Measurements from ENCODE around the gene BRINP2. TPM values are rescaled to one million over a fixed set of nuclear protein-coding genes. Genes with fewer than 3 reads are reported as not detected.
"Not testable (repeated sequence)": the region's sequence is repeated elsewhere in the genome, so short reads cannot be mapped to it uniquely, and the experiment has no call there.

BRINP2 gene
- total and polyA plus RNA-seq, 4 donors = 0.05 to 0.75 (median 0.36) TPM

- Histone ChIP-seq H3K4me1 (ENCODE audit: control insufficient read depth in 4 of 4, insufficient read depth in 4 of 4, low read length in 3 of 4) (no peaks in the 10 kb centered on the region), H3K36me3 (ENCODE audit: control insufficient read depth in 4 of 4, insufficient read depth in 3 of 4, low read depth in 1 of 4, low read length in 3 of 4) (no peaks in the 10 kb centered on the region), H3K9ac (ENCODE audit: low read depth in 1 of 2, low read length in 2 of 2) (no peak overlapping the region), H3K4me3 (ENCODE audit: low read depth in 1 of 3, low read length in 3 of 3) (no peak overlapping the region), H3K9me3 (ENCODE audit: control insufficient read depth in 4 of 4, low read length in 3 of 4) (peaks cover 0 to 2% (median 0%) of the 10 kb centered on the region in 4 donors), H3K27ac (ENCODE audit: low read depth in 1 of 2, low read length in 2 of 2) (no peak overlapping the region), H3K27me3 (ENCODE audit: control insufficient read depth in 4 of 4, insufficient read depth in 4 of 4, low read length in 3 of 4) (no peaks in the 10 kb centered on the region)
- WGBS = 76% methylated on average over 4 of the region's 4 CpGs
- DNase-seq (ENCODE audit: low spot score) = no peak
- TF ChIP-seq TAF1 (conservative IDR thresholded peaks at IDR 0.05) = no peak
- no peak for TF ChIP-seq CTCF (IDR thresholded peaks at IDR 0.05; ENCODE audit: low read depth, low read length, missing input control)
- TF ChIP-seq RXRA (IDR thresholded peaks at IDR 0.05) = no peak
- no peak for TF ChIP-seq GABPA (IDR thresholded peaks at IDR 0.05 in 1 of 2, conservative IDR thresholded peaks at IDR 0.05 in 1 of 2)
- TF ChIP-seq HNF4A (conservative IDR thresholded peaks at IDR 0.05) = no peak
- TF ChIP-seq FOXA1 (IDR thresholded peaks at IDR 0.05) = no peak
- no peak for TF ChIP-seq EGR1 (IDR thresholded peaks at IDR 0.05; ENCODE audit: low read depth in 2 of 2)
- TF ChIP-seq RAD21 (IDR thresholded peaks at IDR 0.05) = no peak
These were observed 145.0 kb downstream of the BRINP2 start for GRCh38 chr1:177315761-177316160.

DNA sequence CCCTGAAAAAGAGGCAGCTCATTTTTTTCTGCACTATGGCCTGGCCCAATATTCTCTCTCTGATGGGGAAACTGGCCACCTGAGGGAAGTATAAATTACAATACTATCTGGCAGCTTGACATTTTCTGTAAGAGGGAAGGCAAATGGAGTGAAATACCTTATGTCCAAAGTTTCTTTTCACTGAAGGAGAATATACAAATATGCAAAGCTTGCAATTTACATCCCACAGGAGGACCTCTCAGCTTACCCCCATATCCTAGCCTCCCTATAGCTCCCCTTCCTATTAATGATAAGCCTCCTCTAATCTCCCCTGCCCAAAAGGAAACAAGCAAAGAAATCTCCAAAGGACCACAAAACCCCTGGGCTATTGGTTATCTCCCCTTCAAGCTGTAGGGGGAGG is 150.7 kb downstream of the BRINP2 start:
- H3K36me3 ChIP-seq (ENCODE audit: control insufficient read depth in 4 of 4, insufficient read depth in 3 of 4, low read depth in 1 of 4, low read length in 3 of 4); H3K27ac ChIP-seq (ENCODE audit: low read depth in 1 of 2, low read length in 2 of 2); H3K27me3 ChIP-seq (ENCODE audit: control insufficient read depth in 4 of 4, insufficient read depth in 4 of 4, low read length in 3 of 4); H3K9ac ChIP-seq (ENCODE audit: low read depth in 1 of 2, low read length in 2 of 2); H3K4me3 ChIP-seq (ENCODE audit: low read depth in 1 of 3, low read length in 3 of 3); H3K9me3 ChIP-seq (ENCODE audit: control insufficient read depth in 4 of 4, low read length in 3 of 4); H3K4me1 ChIP-seq (ENCODE audit: control insufficient read depth in 4 of 4, insufficient read depth in 4 of 4, low read length in 3 of 4); DNase-seq (ENCODE audit: low spot score): not testable (repeated sequence)

GRCh38 chr1:177328251-177328650 is 157.5 kb downstream of the BRINP2 start:
- 76% methylated on average over 2 of the region's 2 CpGs for WGBS
- no peaks in the 10 kb centered on the region for H3K27me3 ChIP-seq (ENCODE audit: control insufficient read depth in 4 of 4, insufficient read depth in 4 of 4, low read length in 3 of 4)
- H3K9me3 ChIP-seq (ENCODE audit: control insufficient read depth in 4 of 4, low read length in 3 of 4) = no peaks in the 10 kb centered on the region
- no peaks in the 10 kb centered on the region for H3K36me3 ChIP-seq (ENCODE audit: control insufficient read depth in 4 of 4, insufficient read depth in 3 of 4, low read depth in 1 of 4, low read length in 3 of 4)
- no peak for DNase-seq (ENCODE audit: low spot score)
- H3K27ac ChIP-seq (ENCODE audit: low read depth in 1 of 2, low read length in 2 of 2) = no peak overlapping the region
- no peak overlapping the region for H3K4me3 ChIP-seq (ENCODE audit: low read depth in 1 of 3, low read length in 3 of 3)
- no peaks in the 10 kb centered on the region for H3K4me1 ChIP-seq (ENCODE audit: control insufficient read depth in 4 of 4, insufficient read depth in 4 of 4, low read length in 3 of 4)
- TF ChIP-seq RAD21 (IDR thresholded peaks at IDR 0.05) (no peak), ZBTB33 (IDR thresholded peaks at IDR 0.05) (no peak), CTCF (IDR thresholded peaks at IDR 0.05; ENCODE audit: low read depth, low read length, missing input control) (no peak), HNF4G (IDR thresholded peaks at IDR 0.05) (no peak), SP1 (IDR thresholded peaks at IDR 0.05) (no peak), HNF4A (conservative IDR thresholded peaks at IDR 0.05) (no peak), JUND (IDR thresholded peaks at IDR 0.05) (no peak), NR2F2 (IDR thresholded peaks at IDR 0.05) (no peak), FOXA2 (IDR thresholded peaks at IDR 0.05) (no peak), FOXA1 (IDR thresholded peaks at IDR 0.05) (no peak), YY1 (IDR thresholded peaks at IDR 0.05) (no peak), EGR1 (IDR thresholded peaks at IDR 0.05; ENCODE audit: low read depth in 2 of 2) (no peak), TAF1 (conservative IDR thresholded peaks at IDR 0.05) (no peak)
- TF ChIP-seq, protein P1, sequence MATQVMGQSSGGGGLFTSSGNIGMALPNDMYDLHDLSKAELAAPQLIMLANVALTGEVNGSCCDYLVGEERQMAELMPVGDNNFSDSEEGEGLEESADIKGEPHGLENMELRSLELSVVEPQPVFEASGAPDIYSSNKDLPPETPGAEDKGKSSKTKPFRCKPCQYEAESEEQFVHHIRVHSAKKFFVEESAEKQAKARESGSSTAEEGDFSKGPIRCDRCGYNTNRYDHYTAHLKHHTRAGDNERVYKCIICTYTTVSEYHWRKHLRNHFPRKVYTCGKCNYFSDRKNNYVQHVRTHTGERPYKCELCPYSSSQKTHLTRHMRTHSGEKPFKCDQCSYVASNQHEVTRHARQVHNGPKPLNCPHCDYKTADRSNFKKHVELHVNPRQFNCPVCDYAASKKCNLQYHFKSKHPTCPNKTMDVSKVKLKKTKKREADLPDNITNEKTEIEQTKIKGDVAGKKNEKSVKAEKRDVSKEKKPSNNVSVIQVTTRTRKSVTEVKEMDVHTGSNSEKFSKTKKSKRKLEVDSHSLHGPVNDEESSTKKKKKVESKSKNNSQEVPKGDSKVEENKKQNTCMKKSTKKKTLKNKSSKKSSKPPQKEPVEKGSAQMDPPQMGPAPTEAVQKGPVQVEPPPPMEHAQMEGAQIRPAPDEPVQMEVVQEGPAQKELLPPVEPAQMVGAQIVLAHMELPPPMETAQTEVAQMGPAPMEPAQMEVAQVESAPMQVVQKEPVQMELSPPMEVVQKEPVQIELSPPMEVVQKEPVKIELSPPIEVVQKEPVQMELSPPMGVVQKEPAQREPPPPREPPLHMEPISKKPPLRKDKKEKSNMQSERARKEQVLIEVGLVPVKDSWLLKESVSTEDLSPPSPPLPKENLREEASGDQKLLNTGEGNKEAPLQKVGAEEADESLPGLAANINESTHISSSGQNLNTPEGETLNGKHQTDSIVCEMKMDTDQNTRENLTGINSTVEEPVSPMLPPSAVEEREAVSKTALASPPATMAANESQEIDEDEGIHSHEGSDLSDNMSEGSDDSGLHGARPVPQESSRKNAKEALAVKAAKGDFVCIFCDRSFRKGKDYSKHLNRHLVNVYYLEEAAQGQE (IDR thresholded peaks at IDR 0.05) = no peak
- TF ChIP-seq, protein P2, sequence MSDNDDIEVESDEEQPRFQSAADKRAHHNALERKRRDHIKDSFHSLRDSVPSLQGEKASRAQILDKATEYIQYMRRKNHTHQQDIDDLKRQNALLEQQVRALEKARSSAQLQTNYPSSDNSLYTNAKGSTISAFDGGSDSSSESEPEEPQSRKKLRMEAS (IDR thresholded peaks at IDR 0.05) = no peak
- H3K9ac ChIP-seq (ENCODE audit: low read depth in 1 of 2, low read length in 2 of 2) = no peak overlapping the region
